GM21360 (cell line): ENCODE measurements around the gene EYS.
"Not testable (repeated sequence)": the region's sequence is repeated elsewhere in the genome, so short reads cannot be mapped to it uniquely, and the experiment has no call there.

Experiments used
- ATAC-seq: cut with Tn5 transposase; IDR thresholded peaks from one replicate; pipeline ENCODE4 v1.9.1; 2021; ENCODE audit warnings: mild to moderate bottlenecking, moderate library complexity; ENCODE audit not compliant: unreplicated experiment

The EYS gene

DNA sequence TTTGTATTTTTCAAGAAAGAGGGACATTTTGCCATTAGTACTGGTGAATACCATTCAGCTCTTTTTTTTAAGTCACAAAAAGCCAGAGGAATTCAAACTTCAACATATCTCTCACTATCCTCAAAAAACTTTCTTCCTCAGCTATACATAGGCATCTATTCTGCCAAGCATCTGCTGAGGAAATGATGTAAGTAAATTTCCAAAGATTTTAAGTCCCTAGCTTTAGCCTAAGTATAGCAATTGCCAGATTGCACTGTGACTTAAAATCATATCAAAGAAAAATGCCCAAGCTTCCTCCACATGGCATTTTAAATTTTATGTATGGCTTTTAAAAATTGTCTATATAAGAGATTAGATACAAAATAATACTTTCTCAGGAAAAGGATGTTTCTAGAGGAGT is 237.4 kb downstream of the EYS start:
- ATAC-seq = no peak

DNA sequence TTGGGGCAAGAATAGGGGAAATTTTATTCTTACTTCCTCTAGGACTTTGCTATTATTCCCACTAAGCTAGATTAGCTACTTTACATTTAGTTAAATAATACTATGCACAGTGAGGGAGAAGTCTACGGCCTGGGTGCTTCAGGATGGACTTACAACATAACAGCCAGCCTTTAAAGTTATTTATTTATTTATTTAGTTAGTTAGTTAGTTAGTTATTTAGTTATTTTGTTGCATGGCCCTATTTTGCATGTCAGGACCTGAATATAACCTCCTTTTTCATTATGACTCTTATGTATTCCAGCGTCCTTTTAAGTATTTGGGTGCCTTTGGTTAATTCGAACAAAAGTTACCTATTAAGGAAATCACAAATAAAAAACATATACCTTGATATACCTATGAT is 238.7 kb downstream of the EYS start:
- ATAC-seq = no peak

DNA sequence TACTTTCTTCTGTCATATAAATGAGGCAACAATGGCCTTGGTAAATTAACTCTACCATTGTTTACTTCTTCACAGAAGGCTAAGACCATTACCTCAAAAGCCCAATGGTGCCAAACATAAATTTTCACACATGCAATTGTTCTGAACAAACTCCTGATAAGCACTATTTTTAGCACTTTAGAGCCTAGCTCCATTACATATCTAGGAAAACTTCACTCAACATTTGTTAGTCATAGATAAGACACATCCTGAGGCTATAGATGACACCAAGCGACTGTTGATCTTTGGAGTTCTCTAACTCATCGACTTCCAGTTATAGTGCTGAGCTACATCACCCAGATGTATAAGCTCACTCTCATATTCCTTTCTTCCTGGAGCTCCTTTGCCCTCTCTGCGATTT is 245.9 kb downstream of the EYS start:
- no peak for ATAC-seq

DNA sequence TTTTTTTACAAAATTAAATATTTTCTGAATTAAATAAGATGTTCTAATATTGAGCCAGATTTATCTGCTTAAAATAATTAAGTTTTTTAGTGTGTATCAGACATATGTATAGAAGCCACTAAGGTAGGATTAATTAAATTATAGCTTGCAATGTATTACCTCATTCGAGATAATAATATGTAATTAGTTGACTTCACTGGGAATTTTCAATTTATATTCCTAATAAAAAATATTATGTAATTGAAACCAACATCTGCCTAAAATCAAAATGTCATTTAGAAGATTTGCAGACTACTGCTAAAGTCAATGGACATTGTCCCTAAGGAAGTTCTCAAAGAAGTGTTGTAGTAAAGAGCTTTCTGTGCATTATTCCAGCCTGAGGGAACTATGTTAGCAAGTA is 254.7 kb downstream of the EYS start:
- ATAC-seq = no peak

DNA sequence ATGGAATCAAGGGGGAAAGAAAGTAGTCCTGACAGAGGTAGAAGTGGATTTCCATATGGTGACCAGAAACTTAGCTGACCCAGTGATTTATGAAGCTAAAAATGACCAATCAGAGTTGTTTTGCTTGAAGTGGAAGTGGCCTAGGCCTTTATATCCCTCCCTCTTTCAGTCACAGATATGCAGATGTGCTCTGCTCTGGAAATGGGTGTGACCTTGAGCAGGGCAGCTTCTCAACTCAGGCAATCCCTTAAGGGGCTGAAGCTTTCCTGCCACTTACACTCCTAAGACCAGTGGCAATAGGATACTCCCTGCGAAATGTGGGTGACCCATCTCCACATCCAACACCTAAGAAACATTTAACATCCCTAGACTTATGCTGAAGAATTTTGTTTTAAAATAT is 256.6 kb downstream of the EYS start:
- ATAC-seq = no peak

DNA sequence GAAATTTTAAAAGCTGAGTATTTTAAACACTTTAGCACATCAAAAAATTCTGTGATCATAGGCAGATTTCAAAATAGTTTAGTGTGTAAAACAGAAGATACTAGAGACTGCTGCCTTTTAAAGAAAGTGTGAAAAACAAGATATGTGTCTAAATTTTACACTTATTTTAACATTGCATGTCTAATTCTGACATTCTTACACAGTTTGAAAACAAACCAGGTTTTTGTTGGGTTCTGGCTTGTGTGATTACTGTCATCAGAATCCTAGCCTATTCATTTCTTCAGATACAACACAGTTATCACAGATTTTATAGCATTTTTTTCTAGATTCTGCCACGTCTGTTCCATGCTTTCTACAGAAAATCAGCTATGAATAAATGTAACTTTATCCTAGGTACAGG is 257.1 kb downstream of the EYS start:
- no peak for ATAC-seq

DNA sequence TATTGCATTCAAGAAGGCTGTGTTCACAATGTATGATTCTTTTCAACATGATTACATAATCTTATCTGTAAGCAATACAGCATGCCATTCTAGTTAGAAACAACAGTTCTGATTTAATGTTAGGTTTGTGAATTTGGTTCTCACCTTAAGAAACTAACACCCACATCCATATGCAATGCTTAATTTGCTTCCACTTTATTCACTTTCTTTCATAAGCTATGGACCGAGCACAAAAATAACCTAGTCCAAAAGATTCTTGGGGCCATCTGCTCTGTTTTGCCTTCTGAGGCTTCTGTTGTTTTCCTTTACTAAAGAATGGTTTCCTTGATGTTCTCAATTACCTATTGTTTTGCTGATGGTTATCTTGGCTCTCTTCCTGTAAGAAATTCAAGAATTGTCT is 258.2 kb downstream of the EYS start:
- no peak for ATAC-seq

DNA sequence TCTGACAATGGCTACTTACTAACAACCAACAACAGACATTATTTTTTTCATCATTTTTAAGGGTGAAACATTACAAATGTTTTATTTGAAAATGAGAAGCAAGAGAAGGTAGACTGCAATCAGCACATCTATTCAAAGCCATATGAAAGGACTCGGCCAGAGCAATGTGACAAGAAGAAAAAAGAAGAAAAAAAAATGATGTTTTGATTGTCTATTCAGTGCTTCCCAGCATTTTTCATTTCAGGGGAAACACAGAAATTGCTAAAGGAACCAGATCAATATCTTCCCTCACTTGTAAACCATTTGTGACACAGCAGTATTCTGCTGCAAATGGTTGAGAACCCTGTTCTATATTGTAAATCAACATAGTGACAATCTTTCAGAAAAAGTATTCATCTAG is 270.7 kb downstream of the EYS start:
- no peak for ATAC-seq

DNA sequence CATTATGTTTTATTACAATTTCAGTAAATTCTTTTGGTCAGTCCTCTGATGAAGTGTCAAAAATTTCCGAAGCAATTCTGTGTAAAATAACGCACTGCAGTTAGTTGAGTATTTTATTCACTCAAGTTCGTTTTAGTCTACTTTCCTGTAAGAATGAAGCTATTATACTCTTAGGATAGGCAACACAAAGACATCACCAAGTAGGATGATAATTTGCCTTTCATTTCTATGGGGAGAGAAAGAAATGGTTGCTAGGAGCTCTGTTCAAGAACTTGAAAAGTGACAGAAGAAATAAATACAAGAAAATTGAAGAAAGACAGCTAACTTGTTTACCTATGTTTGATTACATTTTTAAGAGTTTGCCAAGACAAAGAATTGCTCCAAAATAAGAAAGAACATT is 290.4 kb downstream of the EYS start:
- ATAC-seq = no peak

DNA sequence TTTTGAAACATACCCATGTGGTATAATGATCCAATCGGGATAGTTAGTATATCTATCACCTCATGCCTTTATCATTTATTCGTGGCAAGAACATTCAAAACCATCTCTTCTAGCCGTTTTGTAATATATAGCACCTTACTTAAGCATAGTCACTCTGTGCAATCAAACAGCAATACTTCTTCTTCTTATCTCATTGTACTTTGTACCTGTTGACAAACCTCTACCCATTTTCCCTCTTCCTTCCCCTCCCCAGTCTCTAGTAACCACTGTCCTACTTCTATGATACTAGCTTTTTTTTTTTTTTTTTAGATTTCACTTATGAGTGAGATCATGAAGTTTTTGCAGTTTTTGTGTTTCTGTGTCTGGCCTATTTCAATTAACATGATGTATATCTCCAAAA is 296.7 kb downstream of the EYS start:
- ATAC-seq = no peak

DNA sequence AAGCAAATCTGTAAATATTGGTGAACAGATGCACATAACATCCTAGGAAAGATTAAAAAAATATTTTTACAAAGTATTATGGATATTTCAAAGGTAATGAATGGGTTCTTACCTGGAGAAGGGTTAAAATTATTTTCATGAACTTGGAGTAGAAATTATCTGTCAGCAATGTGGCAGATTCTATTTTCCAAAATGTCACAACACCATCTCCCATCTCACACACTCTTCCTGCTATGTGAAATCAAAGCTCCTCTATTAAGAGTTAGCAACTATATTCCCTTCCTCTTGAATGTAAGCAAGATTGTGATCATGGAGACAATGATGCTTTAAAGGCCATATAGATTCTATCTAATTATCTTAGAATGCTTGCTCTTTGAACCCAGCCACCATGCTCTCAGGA is 304.5 kb downstream of the EYS start:
- ATAC-seq = no peak

DNA sequence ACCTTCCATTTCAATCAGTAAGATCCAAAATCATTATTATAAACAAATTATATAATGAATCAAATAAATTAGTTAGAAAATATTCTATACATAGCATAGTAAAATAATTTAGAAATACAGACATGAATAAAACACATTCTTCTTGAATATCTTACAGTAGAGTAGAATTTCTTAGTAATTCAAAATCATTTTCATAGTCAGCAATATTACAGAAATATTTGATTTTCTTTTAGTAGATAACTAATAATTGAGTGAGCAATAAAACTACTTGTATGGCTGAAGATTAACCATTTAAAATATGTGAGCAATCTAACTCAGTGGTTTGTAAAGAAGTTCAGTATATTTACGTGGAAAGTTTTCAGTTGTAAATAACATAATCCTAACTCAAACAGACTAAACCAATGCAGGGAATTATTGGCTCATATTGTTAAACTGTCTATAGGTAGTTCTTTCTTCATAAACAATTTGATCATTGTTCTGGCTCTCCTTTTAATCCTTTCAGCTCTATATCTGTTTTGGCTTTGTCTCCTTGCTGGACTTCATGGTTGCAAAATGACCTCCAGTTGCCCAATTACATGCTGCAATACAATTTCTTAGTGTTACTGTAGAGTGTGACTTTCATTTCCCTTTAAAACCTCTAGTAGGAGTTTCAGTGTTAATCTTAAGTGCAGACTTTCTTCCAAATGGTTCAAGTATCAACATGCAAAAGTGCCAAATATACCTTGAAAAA is 307.5 kb downstream of the EYS start:
- no peak for ATAC-seq

DNA sequence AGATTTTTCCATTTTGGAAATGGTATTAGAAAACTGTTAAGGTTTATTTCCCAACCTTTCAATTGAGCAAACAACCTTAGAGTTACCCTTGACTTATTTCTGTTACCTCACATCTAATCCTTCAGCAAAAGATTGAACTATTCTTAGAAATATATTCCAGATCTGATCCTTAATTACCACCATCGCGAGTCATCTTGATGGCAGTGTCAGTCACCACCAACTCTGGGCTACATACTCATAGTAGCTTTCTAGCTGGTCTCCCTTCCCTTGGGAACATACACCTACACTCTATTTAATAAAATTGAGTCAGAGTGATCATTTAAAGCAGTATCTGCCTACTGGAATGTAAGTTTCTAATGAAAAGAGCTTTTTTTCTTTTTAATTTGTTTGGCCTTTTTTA is 308.2 kb downstream of the EYS start:
- no peak for ATAC-seq

DNA sequence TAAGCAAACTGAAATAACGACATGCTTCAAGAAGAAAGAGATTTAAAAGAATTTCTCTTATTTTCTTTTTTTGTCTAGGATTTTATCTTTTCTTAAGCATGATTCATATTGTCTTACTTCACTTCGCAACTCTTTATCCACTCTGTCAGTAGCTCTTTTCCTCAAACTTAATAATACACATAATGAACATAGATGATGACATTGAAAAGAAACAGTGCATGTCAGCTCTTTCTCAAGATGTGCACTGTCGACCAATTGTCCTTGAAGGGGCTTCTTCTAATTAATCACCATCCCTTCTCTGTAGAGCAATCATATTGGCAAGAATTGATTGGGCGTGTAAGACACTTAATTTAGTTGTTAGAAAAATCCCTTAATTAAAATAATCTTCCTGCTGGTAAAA is 356.5 kb downstream of the EYS start:
- no peak for ATAC-seq

DNA sequence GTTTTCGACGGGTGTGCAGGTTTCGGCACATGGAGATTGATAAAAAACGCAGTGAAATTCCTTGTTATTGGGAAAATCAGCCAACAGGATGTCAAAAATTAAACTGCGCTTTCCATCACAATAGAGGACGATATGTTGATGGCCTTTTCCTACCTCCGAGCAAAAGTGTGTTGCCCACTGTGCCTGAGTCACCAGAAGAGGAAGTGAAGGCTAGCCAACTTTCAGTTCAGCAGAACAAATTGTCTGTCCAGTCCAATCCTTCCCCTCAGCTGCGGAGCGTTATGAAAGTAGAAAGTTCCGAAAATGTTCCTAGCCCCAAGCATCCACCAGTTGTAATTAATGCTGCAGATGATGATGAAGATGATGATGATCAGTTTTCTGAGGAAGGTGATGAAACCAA is 404.4 kb downstream of the EYS start:
- not testable (repeated sequence) for ATAC-seq

DNA sequence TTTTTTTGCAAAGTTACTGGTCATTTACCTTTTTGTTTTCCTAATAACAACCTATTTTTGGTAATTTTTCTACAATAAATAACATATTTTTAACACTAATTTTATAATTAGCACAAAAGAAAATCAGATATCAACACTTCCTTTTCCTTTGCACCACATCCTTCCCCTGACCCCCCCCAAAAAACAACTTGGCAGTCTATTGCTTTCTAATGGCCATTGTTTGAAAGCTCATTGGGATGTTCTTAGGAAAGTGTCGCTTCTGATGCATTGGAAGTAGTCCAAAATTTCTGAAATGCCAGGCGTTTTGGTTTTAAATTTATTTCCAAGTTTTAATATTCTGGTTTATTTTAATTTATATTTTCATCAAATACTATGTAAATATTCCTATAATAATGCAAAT is 407.8 kb downstream of the EYS start:
- ATAC-seq = no peak

DNA sequence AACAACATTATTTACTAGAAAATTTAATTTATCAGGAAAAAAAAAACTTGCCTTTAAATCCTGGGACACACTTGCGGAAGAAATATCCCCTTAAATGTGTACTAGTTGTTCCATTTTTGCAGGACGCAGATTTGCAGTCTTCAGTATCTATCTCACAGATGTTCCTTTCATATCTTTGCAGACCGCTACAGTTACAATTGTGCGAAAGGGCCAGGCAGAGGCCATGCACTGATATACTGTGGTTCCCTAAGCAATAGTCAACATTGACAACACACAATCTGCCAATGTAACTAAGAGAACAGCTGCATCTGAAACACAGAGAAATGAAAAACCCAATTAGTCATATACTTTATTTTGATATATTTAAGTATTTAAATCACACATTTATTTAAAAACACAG is 411.2 kb downstream of the EYS start:
- no peak for ATAC-seq

DNA sequence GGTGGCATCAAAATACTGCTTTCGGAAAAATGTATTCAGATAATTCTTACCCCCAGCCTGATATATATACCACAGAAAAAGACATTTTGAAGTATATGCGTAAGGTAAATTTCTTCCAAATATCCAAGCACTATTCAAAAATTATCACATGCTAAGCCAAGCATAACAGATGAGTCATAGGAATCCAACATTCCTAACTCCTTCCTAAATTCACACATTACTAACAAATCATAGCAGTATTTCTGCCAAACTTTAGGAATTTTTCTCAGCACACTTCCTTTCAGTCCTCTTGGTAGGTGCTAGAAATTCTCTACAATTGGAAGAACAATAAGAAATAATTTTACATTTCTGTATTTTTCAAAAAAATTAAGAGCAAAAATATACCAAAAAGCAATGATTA is 417.5 kb downstream of the EYS start:
- no peak for ATAC-seq

DNA sequence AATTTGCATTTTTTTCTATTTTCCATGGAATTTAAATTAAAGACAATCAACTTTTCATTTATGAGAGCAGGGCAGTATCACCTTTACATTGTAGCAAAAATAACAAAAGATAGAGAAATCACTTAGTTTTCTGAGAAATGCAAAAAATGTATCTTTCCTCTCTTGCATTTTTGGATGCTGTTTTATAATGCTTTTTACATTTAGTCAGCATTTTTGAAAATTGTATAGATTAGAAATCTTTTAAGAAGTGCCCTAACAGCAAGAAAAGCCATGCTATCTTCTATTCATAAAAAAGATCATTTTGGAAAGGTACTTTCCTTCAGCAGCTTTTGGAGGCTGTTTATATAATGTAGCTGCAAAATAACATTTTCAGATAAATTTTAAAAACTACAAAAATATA is 421.8 kb downstream of the EYS start:
- ATAC-seq = no peak

DNA sequence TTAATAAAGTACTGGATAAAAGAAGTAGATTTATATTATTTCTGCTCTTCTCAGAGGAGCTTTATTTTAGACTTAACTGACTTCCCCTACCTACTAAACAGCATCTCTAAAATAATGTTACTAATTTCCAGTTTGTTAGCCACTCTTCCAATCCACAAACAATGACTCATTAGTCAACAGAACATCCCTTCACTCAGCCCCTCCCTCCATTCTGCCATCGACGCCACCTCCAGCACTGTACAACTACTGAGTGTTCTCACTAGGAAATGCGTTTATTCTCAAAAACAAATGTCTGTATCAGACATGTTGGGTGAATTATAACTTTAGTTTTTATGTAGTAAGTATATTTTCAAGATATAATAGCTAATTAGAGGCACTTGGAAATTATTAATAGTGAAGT is 427.0 kb downstream of the EYS start:
- no peak for ATAC-seq

DNA sequence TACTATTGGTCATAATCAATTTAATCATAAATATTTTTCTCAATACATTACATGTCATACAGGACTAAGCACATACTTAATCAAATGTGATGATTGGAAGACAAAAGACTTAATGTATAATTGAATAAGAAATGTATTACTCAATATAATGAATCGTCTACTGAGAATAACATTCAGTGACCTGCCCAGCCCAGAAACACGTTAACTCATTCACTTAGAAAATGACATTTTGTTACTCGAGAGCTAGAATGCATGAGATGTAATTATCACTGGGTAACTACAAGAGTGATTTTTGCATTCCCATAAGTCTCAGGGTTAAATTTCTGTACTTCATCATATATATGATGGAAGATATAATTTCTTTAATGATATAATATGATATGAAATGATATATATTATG is 444.8 kb downstream of the EYS start:
- no peak for ATAC-seq

DNA sequence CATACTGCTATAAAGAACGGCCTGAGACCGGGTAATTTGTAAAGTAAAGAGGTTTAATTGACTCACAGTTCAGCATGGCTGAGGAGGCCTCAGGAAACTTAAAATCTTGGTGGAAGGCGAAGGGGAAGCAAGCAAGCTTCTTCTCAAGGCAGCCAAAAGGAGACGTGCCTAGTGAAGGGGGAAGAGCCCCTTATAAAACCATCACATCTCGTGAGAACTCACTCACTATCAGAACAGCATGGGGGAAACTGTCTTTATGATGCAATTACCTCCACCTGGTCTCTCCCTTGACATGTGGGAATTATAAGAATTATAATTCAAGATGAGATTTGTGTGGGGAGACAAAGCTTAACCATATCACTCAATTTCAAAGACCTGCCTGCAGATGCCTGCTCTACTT is 447.0 kb downstream of the EYS start:
- ATAC-seq = no peak

DNA sequence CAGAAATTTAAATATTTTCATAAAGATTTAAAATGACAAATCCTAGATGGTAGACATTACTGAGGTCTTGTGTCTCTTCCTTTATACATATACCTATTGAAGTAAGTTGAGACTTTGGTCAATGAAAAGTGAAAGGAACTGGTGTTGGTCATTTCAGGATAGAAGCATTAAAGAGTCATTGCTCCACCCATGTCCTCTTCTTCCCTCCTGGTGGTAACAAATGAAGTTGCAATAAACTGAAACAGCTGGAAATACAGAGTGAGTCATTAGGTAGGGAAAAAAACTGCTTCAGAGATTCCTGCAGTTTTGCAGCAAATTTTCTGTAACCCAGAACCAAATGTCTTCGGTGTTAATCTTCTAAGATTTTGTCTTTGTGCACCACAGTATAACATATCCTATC is 448.0 kb downstream of the EYS start:
- no peak for ATAC-seq

DNA sequence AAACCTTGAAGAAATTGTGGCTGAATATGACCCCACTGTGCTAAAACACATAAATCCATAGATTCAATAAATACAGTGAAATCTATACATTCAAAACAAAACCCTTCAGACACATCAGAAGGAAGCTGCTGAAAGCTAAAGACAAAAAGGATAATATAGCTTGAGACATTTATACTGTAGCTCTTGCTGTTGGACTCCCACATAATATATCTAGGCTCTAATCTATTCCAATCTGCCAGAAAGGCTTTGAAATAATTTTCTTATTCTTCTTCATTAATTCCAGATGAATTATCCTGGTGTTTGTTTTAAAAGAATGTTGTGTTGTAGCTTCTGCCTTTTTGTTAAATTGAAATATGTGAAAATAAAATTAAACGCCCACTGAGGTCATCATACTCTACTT is 454.0 kb downstream of the EYS start:
- ATAC-seq = no peak
